GM21515 (cell line): ENCODE data around the gene INSR.
"Not testable (repeated sequence)": the region's sequence is repeated elsewhere in the genome, so short reads cannot be mapped to it uniquely, and the experiment has no call there.

ENCODE experiments used
- ATAC-seq: cut with Tn5 transposase; IDR thresholded peaks from one replicate; pipeline ENCODE4 v1.9.1; 2021; ENCODE audit not compliant: unreplicated experiment

Gene INSR

GRCh38 chr19:7258840-7259395 is 35.3 kb downstream of the INSR start:
- ATAC-seq: no peak

DNA sequence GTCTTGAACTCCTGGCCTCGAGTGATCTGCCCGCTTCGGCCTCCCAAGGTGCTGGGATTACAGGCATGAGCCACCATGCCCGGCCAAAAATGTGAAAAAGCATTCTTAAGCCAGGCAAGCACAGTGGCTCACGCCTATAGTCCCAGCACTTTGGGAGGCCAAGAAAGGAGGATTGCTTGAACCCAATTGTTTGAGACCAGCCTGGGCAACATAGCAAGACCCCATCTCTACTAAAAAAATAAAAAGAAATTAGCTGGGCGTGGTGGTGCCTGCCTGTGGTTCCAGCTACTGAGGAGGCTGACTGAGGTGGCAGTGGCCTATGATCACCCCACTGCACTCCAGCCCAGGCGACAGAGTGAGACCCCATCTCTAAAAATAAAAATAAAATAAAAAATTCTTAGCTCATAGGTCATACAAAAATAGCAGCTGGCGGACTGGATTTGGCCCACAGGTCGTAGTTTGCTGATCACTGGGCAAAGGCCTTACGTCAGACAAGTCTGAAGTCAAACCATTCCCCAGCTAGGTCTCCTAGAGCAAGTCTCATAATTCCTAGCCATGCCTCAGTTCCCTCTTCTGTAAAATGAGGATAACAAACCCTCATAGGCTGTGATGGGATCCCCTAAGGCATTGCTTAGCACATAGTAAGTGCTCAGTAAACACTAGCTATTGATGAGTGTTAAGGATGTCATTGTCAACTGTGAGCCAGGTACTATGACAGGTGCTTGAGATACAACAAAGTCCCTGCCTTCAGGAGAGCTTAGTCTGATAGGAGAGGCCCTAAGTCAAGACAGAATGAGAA is 36.0 kb downstream of the INSR start:
- no peak for ATAC-seq

DNA sequence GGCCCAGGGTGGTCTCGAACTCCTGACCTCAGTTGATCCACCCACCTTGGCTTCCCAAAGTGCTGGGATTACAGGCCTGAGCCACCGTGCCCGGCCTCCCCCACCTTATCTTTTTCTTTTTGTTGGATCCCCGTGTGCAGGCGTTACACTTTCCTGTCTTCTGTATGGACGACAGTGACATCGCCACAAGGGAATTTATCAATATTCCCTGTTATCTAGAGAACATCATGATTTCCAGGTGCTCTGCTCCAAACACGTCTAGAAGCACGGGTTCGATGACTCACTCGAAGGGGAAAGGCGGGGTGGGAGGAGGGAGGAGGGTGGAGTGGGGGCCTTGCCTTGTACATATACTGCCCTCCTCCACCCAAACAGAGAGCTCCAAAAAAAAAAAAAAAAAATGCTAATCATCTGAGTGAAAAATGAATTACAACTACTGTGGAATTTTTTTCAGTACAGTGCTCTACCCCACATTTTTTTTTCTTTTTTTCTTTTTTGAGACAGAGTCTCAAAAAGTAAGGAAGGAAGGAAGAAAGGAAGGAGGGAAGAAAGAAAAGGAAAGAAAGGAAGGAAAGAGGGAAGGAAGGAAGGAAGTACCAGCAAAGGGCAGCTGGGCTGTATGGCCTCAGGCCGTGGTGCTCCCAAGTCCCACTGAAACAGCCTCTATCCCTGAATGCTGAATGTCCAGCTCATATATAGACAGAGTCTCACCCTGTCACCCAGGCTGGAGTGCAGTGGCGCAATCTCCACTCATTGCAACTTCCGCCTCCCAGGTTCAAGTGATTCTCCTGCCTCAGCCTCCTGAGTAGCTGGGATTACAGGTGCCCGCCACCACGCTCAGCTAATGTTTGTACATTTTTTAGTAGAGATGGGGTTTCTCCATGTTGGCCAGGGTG is 36.8 kb downstream of the INSR start:
- ATAC-seq: no peak

DNA sequence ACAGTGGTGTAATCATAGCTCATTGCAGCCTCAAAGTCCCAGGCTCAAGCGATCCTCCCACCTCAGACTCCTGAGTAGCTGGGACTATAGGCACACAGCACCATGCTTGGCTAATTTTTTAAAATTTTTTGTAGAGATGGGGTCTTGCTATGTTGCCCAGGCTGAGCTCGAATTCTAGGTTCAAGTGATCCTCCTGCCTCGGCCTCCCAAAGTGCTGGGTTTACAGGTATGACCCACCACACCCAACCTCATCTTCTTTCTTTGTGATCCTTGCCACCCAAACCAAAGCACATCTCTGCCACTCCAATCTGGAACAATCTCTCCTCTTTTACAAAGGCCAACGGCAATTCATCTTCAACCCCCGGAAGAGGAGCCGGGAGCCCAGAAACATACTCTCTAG is 38.6 kb downstream of the INSR start:
- no peak for ATAC-seq

DNA sequence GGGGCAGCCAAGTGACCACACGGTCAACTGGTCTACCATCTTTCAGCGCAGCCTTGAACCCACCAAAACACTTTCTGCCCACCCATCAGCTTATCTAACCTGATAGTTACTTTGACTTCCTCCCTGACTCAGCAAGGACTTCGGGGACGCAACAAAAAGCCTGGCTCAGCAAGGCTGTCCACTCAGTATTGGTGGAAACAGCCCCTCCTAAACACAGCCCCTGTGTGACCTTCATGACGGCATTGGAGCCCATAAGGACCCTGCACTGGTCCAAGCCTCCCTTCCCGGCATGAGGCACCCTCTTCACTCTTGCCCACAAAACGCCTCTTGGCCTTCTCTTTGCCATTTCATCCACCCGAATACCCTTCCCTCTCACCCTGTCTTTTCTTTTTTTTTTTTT is 39.1 kb downstream of the INSR start:
- no peak for ATAC-seq

DNA sequence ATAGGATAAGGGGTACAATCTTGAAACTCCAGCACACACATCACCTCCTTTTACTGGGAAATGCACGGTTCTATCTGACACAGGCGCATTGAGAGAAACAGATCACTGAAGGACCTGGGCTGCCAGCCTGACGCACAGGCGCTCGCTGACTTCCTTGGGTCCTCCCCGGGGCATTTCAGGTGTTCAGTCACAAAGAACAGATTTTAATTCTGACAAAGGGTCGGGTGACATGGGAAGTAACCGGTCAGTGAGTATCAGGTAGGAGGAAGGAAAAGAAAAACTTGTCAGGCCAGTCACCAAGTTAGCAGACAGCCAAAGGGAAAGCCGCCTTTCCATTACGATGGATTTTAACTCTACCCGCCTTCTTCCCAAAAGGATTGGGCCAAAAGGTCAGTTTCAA is 39.6 kb downstream of the INSR start:
- no peak for ATAC-seq

DNA sequence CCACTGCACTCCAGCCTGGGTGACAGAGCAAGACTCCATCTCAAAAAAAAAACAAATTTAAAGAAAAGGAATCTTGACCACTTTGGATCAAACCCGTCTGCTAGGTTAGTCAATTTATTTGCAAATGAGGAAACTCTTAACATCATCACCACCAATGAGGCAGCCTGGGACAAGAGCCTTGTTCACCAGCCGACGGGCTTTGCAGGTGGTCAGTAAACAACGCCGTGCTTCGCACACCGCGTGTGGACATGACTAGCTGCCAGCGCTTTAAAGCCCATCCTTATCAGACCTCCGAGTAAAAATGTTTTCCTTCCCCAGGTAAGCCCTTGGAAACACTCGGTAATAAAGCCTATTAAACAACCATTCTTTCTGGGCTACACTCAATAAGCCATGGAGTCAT is 41.9 kb downstream of the INSR start:
- ATAC-seq: no peak

GRCh38 chr19:7251494-7251893 is 42.7 kb downstream of the INSR start:
- ATAC-seq: no peak

- ATAC-seq: no peak
Observed at GRCh38 chr19:7250951-7251350, 43.3 kb downstream of the INSR start.

GRCh38 chr19:7250057-7250596 is 44.1 kb downstream of the INSR start:
- ATAC-seq: no peak

GRCh38 chr19:7247155-7247554 is 47.1 kb downstream of the INSR start:
- ATAC-seq: no peak

DNA sequence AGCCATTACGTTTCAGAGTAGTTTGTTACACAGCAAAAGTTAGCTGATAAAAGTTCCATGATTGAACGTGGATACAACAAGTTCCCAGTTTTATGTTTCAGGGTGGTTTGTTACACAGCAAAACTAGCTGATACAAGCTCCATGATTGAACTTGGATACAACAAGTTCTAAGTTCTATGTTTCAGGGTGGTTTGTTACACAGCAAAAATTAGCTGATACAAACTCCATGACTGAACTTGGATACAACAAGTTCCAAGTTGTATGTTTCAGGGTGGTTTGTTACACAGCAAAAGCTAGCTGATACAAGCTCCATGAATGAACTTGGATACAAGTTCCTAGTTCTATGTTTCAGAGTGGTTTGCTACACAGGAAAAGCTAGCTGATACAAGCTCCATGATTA is 47.6 kb downstream of the INSR start:
- ATAC-seq: no peak

- ATAC-seq: peak; percentile 48
Observed at GRCh38 chr19:7242601-7243258, 51.5 kb downstream of the INSR start.

DNA sequence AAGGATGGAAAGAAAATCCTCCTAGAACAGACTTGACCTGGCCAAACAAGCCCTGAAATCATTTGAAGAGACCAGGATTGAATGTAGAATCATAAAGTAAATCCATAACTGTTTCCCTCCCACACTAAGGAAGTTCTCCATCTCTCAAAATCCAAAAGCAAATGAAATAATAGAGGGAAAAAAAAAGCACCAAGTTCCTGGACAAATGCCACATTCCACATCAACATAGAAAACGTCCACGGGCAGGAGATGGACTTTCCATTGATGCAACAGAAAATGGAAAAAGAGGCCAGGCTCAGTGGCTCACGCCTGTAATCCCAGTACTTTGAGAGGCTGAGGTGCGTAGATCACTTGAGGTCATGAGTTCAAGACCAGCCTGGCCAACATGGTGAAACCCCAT is 56.2 kb downstream of the INSR start:
- ATAC-seq: no peak

DNA sequence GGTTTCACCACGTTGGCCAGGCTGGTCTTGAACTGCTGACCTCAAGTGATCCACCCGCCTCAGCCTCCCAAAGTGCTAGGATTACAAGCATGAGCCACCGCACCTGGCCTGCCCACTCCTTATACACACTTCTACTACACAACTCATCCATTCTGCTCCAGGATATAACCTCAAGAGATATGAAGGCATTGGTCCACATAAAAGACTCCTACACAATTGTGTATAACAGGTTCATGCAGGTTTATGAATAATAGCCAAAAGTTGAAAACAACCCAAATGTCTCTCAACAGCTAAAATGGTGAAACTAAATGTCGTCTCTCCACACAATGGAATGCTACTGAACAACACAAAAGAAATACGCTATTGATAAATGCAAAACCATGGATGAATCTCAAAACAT is 58.1 kb downstream of the INSR start:
- ATAC-seq: no peak

- ATAC-seq: no peak
Observed at GRCh38 chr19:7230826-7231225, 63.4 kb downstream of the INSR start.

DNA sequence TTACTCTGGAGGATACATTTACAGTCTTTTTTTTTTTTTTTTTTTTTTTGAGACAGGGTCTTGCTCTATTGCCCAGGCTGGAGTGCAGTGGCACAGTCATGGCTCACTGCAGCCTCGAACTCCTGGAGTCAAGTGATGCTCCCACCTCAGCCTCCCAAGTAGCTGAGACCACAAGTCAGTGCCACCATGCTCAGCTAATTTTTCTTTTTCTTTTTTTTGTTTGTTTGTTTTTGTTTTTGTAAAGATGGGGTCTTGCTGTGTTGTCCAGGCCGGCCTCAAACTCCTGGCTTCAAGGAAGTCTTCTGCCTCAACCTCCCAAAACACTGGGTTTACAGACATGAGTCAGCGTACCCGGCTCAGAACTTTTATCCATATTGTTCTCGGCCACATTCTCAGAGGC is 64.5 kb downstream of the INSR start:
- no peak for ATAC-seq

GRCh38 chr19:7228935-7229541 is 65.2 kb downstream of the INSR start:
- ATAC-seq: no peak

DNA sequence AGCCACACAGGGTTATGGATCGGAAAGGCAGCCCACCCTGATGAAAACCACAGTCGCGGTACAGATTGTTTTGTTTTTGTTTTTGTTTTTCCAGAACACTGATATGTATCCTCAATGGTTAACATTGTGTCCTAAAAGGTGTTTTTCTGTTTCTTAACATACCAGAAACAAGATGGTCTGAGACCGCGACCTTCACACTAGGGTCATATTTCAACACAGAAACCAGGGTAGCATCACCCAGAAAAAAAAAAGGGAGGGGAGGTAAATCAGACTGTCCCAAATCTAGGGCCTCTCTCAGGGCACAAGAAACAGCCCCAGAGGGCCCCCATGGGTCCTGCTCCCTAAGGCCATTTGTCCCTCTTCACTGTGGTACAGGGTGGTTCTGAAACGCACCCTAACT is 66.5 kb downstream of the INSR start:
- no peak for ATAC-seq

GRCh38 chr19:7227149-7227548 is 67.1 kb downstream of the INSR start:
- ATAC-seq: not testable (repeated sequence)

GRCh38 chr19:7226739-7227138 is 67.5 kb downstream of the INSR start:
- no peak for ATAC-seq
